ENCODE data around the gene CEP164.

Gene CEP164

GRCh38 chr11:117356126-117356890 is 28.7 kb downstream of the CEP164 start:
- DNase-seq, result no peak

DNA sequence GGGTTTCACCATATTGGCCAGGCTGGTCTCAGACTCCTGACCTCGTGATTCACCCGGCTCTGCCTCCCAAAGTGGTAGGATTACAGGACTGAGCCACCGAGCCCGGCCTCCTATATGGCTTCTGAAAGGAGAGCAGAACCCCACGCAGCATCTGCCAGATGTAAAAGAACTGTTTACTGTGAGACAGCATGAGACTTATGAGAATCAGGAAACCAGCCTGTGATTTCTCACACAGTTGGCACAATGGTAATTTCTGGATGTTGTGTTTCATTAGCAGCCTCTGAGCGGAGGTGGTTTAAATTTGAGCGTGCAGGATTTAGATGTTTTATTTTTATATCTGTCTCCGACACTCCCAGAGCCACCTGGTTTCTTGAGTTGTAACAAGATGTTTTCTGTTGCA is 33.8 kb downstream of the CEP164 start:
- DNase-seq, result peak in 25 of 58 donors; percentile 2 to 60 (median 21)

DNA sequence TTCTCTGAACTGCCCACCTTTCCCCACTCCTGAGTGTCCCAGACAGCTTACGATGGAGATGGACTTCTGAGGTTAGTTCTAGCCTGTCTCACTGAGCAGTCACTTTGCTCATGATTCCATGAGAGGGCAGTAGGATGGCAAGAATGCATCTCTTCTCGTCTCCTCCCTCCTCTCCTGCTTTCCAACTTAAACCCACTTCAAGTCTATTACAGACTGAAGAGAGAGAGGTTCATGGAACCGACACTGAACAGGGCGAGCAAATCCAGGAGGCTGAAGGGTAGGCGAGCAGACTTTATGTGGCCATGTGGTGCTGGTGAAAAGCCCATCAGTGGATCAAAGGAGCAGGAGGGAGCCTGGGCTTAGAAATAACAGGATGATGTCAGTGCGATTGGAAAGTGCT is 38.6 kb downstream of the CEP164 start:
- DNase-seq, result peak in 11 of 58 donors; percentile 4 to 57 (median 11)

DNA sequence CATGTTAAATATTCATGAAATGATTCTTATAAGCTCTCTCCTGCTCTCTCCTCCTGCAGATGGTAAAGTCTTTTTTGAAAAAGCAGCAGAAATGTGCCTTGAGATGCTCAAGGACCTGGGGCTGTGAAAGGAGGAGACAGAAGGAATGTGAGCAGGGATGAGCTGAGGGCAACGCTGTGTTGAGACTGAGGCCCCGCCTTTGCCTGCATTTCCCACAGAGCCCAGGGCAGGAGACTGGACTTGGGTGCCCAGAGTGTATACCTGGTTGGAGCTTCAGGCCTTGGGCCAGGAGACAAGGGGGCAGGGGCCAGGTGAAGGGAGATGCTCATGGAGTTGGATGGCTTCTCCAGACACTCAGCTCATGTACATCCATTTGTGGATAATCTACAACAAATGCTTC is 39.2 kb downstream of the CEP164 start:
- peak in 1 of 58 donors; percentile 6 for DNase-seq

- no peak for DNase-seq
These were observed 41.9 kb downstream of the CEP164 start for GRCh38 chr11:117369534-117369933.

DNA sequence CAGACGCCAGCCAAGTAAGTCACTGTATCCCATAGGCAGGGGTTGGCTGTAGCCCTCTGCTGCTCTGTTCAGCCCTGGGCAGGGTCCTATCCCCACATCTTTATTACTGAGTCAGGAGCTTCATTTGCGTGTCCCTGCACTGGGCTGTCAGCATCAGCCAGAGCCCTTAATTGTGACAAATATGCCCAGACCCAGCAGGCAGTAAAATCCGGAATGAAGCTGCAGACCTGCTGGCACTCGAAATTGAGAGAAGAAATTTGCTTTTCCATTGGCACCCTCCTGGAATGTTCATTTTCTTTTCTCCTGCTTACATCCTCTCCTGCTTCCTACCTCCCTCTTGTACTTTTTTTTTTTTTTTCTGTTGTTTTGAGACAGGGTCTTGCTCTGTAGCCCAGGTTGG is 43.8 kb downstream of the CEP164 start:
- no peak for DNase-seq

DNA sequence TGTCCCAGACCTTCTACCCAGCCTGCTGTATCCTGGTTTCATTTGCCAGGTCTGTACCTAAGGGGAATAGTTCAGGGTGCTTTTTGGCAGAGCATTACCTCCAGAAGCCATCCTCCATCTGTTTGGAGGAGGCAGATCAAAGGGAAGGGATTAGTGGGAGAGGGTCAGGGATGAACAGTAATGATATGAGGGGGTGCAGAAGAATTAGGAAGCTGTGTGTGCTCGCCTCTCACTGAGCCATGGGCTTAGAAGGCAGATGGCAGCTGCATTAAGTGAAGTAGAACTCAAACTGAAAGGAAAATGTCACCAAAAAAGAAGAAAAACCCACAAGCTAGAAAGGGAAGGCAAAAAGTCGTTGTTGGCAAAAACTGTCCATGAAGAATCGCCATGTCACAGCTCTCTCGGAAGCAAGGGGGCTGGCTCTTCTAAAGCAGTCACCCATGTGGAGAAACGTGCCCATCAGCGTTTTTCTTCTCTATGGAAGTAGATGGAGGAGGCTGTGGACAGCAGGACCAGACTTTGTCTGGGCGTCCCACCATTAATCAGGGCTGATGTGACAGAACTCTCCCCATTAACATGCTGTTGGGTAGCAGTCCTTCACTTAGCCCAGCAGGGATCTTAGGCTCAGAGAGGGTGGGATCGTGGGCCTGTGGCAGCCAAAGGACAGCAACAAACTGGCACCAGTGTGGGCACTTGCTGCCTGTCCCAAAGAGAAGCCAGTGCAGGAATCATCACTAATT is 46.8 kb downstream of the CEP164 start:
- no peak for DNase-seq

GRCh38 chr11:117375960-117376359 is 48.3 kb downstream of the CEP164 start:
- DNase-seq, result peak in 1 of 58 donors; percentile 22

DNA sequence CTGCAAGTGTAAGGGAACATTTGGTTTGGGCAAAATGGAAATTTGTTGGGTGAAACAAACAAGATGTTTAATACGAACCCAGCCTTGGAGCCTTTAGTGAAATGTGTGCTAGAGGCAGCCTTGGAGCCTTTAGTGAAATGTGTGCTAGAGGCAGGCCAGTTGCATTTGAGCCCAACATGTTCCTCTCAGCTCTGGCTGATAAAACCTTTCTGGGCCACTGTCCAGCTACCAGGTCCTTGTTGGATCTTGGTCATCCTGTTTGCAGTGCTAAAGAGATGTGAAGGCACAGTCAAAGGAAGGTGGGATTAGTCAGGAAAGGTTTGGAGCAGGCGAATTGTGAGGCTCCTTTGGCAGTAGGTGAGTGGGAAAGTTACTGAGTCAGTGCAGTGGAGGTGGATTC is 48.9 kb downstream of the CEP164 start:
- DNase-seq, result no peak

DNA sequence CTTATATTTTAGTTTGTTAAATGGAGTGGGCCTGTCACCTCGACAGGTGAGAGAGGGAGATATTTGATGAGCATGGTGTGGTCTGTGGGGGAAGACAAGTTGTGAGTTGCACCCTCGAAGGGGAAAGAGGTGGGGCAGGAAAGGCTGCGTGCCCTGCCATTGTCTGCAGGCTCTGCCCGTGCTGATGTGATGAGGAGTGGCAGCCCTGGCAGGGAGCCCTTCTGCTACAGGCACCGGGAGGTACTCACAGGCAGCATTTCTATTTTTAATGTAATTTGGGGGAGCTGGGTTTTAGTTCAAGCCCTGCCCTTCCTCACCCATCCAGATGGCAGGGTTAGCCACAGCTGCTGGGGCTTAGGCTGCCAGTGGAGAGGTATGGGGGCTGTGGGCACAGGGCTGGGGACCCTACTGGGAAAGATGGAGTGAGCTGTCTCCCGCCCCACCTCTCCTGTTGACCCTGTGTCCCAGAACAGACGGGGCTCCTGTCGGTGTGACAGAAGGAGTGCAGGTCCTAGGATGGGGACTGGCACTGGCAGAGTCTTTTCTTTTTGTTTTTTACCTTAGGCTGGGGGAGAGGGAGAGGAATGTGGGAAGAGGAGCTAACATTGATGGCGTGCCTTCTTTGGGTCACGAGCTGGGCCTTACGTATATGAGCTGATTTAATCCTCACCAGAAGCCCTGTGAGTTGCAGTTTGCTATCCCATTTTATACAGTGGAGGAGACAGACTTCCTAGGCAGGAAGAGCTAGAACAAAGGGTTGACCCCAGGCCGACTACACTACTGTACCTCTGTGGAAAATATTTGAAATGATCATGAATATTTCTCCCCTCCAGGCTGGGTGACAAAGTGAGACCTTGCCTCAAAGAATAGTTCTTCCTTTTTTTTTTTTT is 51.6 kb downstream of the CEP164 start:
- no peak for DNase-seq

DNA sequence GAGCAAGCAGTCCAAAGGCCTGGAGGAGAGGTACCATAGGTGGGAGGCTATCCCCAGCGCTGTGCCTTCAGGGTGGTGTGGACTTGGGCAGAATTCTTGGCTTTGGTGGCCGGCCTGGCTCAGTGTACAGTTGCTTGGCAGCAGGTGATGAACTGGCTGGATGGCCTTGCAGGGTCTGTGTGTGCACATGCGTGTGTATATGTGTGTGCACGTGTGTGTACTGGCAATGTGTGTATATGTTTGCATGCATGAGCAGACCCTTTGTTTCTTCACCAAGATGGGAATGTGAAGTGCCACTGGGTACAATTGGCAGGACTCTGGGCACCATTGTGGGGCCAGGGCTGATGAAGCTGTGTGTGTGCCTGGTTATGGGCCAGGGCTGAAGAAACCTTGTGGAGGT is 53.0 kb downstream of the CEP164 start:
- no peak for DNase-seq

- DNase-seq, result no peak
These were observed 54.1 kb downstream of the CEP164 start for GRCh38 chr11:117381481-117382387.

- no peak for DNase-seq
These were observed 55.1 kb downstream of the CEP164 start for GRCh38 chr11:117382746-117383145.

DNA sequence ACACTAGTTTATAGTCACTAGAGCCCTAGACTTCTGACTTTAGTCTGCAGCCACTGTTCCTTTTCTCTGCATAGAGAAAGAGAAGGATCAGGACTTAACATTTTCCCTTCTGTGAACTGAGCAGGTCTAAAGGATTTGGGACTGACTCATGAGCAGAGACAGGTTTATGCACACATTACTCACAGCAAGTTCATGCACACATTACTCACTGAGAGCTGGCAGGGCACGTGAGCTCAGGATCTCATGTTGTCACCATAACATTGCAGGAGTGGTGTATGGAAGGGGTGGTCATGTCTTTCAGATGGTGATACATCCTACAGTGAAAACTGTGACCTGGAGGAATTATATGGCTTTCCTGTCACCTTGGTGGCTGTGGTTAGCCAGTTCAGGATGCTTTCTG is 56.4 kb downstream of the CEP164 start:
- no peak for DNase-seq

DNA sequence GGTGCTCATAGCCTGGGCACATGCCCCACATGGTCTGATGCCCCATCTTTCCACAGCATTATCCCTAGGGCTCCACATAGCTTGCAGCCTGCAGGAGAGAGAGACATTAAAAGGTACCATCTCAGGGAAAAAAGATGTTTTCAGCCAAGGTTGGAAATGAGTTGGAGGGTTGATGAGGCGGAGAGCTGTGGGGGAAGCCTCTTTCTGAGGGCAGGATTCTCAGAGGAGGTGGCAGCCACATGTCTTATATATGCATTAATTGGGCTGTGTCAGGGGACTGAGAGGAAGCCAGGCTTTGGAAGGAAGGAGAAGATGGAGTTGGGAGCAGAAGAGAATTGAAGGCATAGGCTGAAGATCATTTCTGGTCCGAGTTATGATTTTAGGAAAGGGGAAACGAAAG is 57.8 kb downstream of the CEP164 start:
- DNase-seq, result no peak

- DNase-seq, result no peak
These were observed 58.3 kb downstream of the CEP164 start for GRCh38 chr11:117385906-117386305.

DNA sequence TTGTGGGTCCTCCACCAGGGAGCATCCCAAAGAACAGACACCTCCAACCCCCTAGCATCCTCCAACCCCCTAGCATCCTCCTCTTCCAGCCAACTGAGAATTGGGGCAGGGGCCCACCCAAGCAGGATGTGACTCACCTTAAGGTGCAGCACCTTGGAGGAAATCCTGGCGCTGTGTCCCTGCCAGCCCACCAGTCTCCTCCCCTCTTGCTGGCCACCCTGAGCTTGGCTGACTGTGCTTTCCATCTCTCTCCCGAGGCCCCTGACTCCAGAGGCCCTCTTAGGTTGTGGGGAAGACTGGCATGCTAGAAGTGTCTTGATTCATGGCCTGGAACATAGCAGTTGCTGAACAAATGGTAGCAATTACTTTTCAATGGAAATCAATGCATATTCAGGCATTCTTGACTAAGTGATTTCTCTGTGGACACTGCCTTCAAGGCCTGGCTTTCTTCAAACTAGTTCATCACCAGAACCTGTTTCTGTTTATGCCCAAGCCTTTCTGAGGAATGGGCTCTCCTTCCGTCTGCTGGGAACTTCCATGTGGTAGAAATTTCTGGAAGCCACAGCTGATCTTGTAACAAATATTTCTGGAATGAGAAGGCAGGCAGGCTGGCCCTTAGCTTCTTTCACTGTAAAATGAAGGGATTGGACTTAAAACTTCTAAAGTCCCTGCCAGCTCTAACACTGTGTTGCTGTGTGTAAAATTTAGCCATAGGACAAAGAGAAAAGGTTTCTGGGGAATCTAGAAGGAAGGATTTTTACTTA is 60.5 kb downstream of the CEP164 start:
- no peak for DNase-seq

DNA sequence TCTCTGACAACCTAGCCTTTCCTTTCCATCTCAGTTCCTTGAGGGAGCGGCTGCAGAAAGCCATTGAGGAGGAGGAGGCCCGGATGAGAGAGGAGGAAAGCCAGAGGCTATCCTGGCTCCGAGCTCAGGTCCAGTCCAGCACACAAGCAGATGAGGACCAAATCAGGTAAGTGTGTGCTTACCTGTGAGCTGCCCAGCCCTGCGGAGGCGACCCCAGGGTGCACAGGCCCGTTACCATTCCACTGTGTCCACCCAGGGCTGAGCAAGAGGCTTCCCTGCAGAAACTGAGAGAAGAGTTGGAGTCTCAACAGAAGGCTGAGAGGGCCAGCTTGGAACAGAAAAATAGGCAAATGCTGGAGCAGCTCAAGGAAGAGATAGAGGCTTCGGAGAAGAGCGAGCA is 63.1 kb downstream of the CEP164 start:
- DNase-seq, result no peak

DNA sequence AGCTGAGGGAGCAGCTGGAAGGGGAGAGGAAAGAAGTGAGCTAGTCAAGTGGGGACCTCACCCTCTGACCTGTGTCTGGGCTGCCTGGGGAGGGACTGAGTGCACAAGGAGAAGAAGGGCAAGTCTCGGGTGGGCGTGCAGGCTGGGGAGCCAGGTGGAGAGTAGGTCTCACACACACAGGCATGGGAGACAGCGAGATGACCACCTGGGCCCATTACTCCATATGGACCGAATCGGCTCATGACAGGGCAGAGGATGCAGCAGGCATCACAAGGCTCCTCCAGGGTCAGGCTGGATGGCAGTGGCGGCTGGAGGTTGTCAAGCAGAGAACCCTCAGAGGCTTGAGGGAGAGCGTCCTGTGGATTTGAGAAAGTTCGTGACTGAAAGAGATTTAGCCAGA is 63.5 kb downstream of the CEP164 start:
- DNase-seq, result no peak
